HEK293T (cell line): ENCODE data around the gene FETUB.

Source experiments
- BHLHE40 ChIP-seq: fragments of 450-650 bp; IDR thresholded peaks from 2 replicates; pipeline ENCODE4 v1.6.1; 2016; ENCODE audit warnings: mild to moderate bottlenecking, moderate library complexity, borderline replicate concordance
- CTBP1 ChIP-seq: fragments of 450-650 bp; IDR thresholded peaks from 2 replicates; pipeline ENCODE4 v1.6.1; 2016; ENCODE audit warnings: borderline replicate concordance
- ELF4 ChIP-seq: fragments of 450-650 bp; IDR thresholded peaks from 2 replicates; pipeline ENCODE4 v1.6.1; 2017; ENCODE audit warnings: antibody characterized with exemption
- FOXA1 ChIP-seq: fragments of 450-650 bp; IDR thresholded peaks from 2 replicates; pipeline ENCODE4 v1.6.1; 2016; ENCODE audit warnings: mild to moderate bottlenecking
- FOXK2 ChIP-seq: fragments of 450-650 bp; IDR thresholded peaks from 2 replicates; pipeline ENCODE4 v1.6.1; 2016; ENCODE audit warnings: mild to moderate bottlenecking
- FOXM1 ChIP-seq: fragments of 450-650 bp; IDR thresholded peaks from 2 replicates; pipeline ENCODE4 v1.6.1; 2017; ENCODE audit warnings: mild to moderate bottlenecking, borderline replicate concordance
- HDGF ChIP-seq: fragments of 450-650 bp; IDR thresholded peaks from 2 replicates; pipeline ENCODE4 v1.6.1; 2017; ENCODE audit warnings: antibody characterized with exemption, borderline replicate concordance
- L3MBTL2 ChIP-seq: fragments of 450-650 bp; conservative IDR thresholded peaks from 2 replicates; pipeline ENCODE4 v1.6.1; 2016; ENCODE audit warnings: mild to moderate bottlenecking
- NFRKB ChIP-seq: fragments of 450-650 bp; IDR thresholded peaks from 2 replicates; pipeline ENCODE4 v1.6.1; 2016; ENCODE audit warnings: mild to moderate bottlenecking, moderate library complexity
- PKNOX1 ChIP-seq: fragments of 450-650 bp; IDR thresholded peaks from 2 replicates; pipeline ENCODE4 v1.6.1; 2016
- SP1 ChIP-seq: fragments of 450-650 bp; IDR thresholded peaks from 2 replicates; pipeline ENCODE4 v1.6.1; 2017
- SUZ12 ChIP-seq: fragments of 450-650 bp; IDR thresholded peaks from 2 replicates; pipeline ENCODE4 v1.6.1; 2016; ENCODE audit warnings: mild to moderate bottlenecking
- TARDBP ChIP-seq: fragments of 450-650 bp; IDR thresholded peaks from 2 replicates; pipeline ENCODE4 v1.6.1; 2016

DNA sequence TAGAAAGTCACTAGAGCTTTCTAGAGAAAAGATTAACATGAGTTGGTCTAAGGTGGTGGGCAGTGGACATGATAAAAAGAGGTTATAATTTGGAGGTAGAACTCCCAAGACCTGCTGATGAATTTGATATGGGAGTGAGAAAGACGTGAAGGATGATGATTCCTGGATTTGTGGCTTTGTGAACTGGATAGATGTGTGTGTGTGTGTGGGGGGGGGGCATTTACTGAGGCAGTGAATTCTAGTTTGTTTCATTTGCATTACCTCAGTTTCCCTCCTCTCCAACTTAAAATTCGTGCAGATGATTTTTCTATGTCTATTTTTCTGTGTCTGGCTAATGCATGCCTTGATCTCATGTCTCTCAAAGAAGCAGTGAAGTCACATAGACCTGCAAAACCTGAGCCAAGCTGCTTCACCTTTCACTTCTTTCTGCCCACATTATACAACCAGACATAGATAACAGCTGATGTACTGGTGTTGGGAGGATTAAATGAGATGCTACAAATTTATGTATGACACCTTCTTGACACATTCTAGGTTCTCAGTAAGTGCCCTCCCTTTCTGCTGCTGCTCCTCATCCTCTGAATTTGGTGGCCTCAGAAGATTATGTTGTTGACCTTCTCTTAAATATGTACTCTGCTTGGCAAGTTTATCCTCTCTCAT lies 17.4 kb upstream of the FETUB start:
- no peak for TF ChIP-seq L3MBTL2
- no peak for TF ChIP-seq CTBP1
- no peak for TF ChIP-seq FOXK2
- TF ChIP-seq HDGF, result no peak
- no peak for TF ChIP-seq ELF4
- TF ChIP-seq FOXM1, result no peak
- TF ChIP-seq TARDBP, result no peak
- TF ChIP-seq SUZ12, result no peak
- TF ChIP-seq BHLHE40, result no peak
- TF ChIP-seq NFRKB, result no peak
- no peak for TF ChIP-seq SP1
- no peak for TF ChIP-seq FOXA1
- no peak for TF ChIP-seq PKNOX1
